HG03135 (cell line): ENCODE measurements around the gene KIF3A.

ENCODE experiments used
- ATAC-seq: cut with Tn5 transposase; IDR thresholded peaks from one replicate; pipeline ENCODE4 v1.9.1; 2021; ENCODE audit warnings: mild to moderate bottlenecking, moderate library complexity; ENCODE audit not compliant: unreplicated experiment

KIF3A gene

DNA sequence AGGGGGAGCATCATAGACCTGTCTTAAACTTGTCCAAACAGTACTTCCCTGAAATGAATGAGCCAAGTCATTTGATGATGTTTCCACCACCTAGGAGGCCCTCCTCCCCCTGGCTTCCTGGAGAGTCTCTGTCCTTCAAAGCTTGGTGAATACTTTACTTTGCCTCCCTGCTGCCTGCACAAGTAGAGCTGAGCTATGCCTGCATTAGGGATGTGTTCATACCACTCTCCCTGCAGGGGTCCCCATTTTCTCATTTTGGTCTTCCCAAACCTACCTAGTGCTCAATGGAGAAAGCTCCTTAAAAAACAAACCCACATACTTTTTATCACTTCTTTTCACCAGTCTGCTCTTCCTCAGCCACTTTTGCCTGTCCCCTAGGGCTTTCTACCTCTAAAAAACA lies 17.6 kb upstream of the KIF3A start:
- no peak for ATAC-seq

DNA sequence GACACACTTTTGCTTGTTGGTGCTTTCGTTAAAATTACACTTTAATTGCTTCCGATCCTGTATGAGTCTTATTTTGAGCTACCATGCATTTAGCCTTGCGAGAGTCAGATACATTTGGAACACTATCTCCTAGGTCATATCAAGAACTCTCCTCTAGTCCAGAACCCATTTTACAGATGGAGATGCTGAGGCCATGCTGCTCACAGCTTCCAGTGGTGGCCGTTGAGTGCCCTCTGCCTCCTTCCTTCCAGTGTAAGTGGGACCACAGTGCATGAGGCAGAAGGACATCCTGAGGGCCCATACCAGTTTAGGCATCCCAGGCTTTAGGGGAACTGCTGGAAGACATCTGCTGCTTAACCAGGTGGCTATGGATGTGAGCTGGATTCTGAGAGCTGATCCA lies 16.8 kb upstream of the KIF3A start:
- no peak for ATAC-seq

DNA sequence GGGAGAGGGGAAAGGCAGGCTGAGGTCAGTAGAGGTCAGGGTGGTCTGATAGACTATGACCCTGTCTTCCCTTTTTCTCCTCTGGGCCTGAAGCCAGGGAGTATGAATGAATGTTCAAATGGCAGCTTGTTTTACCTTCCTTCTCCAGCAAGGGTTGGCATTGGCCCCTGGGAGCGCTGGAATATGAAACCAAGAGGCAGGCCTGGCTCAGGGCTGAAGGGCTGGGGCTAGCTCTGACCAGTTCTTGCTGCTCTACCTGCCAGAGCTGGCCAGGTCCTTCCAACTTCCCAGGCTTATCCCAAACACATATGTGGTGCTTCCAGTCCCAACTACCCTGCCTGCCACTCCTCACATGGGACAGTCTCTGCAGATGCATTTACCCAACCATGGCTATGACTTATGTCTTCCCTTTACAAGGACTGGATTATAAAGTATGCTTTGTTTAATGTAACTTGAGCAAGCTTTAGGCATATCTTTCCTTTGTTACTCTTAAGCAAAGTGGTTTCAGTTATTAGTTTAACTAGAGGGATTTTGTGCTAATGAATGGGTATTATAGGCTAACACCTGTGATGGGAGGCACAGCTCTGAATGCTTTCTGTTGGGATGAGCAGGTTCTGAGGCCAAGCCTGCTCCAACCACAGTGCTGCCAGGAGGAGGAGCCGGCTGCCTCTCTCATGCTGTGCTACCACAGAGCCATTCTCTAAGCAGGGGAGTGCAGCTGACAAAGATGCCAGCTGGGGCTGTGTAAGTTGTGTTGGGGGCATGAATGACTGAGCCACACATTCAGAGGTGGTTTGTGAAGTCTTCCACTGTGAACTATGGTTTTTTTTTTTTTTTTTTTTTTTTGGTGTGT lies 16.0 kb upstream of the KIF3A start:
- ATAC-seq, result no peak

DNA sequence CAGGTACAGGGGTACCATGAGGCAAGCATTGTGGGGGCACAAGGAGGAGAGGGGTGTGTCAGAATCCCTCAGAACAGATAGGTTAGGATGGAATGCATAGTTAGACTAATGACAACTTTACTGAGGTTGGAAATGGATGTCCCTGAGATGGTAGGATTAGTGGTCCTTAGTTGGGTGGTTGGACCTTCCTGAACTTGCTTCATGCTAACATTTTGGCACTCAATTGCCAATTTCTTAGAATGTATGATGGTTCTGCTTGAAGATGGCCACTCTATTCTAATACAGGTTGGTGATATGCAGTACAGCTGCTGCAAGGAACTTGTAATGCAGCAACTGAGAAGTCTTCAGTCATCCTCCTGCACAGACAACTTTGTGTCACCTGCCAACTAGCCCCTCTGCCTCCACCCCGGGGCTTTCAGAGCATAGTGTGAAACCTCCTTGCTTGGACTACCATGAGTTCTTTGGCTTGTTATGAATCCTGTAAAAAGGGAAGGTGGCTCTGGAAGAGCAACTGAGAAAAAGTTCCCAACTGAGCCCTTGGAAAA lies 15.3 kb upstream of the KIF3A start:
- ATAC-seq, result no peak

DNA sequence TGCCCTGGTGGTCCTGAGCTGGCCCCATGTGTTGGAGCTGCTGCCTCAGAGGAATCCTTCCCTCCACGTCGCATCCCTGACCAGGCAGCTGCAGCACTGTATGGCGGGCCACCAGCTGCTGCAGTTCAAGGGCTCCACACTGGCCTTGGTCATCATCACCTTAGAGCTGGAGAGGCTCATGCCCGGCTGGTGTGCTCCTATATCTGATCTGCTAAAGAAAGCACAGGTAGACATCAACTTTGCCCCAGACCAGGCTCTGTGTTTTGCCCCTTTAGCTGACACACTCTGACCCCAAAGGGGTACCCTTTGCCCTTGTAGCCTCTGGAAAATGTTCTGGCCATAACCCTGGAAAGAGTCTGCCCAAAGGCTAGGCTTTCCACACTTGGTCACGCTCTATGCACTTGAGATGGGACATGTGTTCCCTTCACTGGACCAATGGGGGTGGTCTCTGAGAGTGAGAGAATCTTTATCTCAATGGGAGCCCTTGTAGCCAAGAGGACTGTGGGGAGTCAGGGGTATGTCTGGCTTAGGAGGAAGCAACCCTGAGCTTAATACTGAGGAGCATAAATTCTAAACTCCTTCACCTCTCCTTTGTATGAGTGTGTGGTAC lies 14.7 kb upstream of the KIF3A start:
- no peak for ATAC-seq

DNA sequence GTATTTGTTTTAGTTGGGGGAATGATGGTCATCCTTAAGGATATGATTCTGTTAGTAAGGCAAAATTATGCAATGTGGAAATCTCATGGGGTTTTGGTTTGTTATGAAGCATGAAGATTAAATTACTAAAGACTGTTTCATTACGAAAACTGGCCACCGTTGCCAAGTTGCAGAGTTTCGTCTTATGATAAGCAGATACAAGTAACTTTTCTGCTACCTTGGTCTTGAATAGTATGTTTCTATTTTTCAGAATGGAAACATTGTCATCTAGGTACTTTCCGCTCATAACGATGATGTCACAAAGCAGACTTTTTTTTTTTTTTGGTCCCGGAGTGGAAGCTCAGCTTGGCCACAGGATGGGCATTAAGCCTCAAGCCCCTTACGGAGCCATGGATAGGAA lies 14.1 kb upstream of the KIF3A start:
- peak; percentile 43 for ATAC-seq

DNA sequence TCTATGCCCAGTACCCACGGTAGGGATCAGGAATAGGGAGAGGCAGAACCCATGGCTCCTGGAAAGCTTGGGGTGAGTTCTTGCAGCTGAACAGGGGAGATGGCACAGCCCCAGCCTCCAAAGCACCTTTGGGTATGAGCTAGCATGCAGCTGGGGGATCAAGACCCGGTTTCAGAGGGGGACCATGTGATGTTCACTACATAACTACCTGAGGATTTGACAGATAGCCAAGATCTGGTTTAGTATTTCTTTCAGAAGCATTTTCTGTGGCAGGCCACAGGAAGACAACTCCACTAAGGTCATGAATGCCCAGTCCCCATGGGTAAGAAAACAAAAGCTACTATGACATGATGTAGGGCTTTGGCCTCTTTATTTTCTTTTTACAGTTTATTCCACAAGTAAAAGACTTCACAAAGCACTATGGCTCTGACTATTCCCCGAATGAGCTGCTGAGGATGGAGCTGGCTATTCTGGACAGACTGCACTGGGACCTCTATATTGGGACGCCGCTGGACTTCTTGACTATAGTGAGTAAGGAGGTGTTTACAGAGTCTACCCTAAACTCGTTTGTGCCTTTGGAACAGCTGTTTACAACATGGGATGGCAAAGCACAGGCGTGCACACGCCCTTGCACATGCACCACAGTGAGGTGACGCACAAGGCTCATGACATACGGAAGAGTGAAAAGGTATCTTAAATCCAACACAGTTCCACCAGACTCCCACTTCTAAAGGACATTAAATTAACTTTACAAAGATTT lies 13.3 kb upstream of the KIF3A start:
- ATAC-seq, result peak; percentile 49

DNA sequence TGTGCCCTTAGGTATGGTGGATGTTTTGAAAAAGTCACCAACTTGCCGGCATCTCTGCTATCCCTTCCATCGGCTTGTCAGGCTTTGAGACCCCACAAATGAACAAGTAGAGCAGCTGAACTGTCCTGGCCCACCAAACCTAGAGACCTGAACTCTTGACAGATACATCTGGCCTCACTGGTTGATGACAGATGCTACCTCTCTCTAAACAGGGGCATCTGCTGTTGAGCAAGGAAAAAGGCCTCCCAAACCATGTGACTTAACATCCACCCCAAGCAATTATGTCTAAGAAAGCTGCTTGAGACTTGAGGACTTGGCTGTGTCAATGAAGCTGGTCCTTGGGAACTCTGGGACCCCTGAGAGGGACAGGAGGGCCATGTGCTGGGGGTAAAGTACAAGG lies 12.2 kb upstream of the KIF3A start:
- ATAC-seq, result no peak

DNA sequence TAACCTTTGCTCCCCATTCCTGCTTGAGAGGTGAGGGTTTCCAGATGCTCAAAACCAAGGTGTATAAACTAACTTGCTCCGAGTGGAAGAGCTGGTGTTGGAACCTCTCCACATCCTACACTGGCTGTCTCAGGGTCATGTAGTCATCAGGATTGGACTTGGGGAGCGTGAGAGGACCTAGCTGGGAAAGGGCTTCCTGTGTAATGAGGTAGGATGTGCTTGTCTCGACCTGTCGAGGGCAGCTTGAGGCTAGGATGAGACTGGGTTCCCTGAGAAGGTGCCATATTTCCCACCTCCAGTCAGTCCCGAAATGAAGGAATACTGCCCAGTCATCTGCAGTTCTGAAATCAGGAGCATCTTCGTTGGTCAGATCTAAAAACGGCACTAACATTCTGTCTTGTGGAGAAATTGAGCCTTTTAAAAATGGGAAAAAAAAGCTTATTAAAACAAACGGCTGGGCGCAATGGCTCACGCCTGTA lies 11.2 kb upstream of the KIF3A start:
- no peak for ATAC-seq

DNA sequence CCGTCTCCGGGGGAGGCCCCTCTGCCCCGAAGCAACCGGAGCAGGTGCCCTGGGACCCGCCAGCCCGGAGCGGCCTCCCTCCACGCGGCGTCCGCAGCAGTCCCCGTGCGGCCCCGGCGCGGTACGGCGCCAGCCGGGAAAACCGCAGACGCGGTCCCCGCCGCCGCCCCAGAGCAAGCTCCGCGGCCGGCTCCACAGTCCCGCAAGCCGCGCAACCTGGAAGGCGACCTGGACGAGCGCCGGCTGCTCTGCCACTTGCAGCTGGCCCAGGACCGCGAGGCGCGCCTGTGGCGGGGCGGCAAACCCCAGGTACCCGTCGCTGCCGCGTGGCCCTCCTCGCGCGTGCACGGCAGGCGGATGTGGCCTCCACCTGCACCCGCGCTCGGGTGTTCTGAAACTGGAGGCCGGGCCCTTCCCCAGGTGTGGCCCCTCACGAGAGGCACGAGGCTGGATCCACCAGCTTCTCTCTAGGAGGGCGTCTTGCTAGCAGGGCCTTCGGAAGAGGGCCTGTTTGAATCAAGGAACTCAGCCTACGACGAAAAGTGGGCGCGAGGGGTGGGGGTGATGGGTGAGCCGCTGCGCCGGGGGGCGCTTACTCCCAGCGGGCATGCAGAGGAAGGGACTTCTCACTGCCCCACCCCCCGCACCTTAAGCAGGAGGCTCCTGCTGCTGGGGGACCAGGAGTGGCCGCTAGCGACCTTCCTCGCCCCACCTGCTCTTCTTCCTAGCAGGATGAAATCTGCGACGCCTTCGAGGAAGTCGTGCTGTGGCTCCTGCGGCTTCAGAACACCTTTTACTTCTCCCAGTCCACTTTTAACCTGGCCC lies 10.5 kb upstream of the KIF3A start:
- ATAC-seq, result no peak

DNA sequence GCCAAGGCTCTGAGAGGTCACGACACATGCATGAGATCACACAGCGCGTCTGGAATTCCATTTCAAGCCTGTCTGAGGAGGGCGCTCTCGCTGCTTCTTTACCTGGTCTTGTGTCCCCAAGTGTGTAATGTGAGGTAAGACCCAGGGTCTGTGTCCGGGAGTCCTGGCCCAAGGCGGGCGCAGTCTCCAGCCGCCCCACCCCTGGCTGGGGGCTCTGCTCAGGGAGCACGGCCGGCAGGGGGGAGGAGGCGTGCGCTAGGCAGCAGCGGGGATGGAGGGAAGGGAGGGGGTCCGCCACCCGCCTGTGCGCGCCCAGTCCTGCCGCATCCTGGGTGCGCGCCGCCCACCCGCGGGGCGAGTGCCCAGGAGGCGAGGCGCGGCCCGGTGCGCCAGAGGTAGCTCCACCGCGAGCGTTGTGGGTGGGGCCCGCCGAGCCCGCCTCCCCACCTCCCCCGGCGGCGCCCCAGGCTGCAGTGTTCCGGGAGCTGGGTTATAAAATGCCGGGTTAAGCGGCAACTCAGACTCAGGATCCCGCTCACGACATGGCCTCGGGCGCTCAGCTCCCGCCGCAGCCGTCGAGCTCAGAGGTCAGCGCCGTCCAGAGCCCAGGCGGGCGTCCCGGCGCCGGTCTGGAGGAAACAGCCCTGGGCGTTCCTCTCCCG lies 9.7 kb upstream of the KIF3A start, which contains the start of gene CCNI2:
Gene CCNI2, plus strand, starts transcription at position 473 of the 662 bp plus-strand sequence. Its CDS starts 70 bp downstream, at position 543.
- ATAC-seq, result no peak

DNA sequence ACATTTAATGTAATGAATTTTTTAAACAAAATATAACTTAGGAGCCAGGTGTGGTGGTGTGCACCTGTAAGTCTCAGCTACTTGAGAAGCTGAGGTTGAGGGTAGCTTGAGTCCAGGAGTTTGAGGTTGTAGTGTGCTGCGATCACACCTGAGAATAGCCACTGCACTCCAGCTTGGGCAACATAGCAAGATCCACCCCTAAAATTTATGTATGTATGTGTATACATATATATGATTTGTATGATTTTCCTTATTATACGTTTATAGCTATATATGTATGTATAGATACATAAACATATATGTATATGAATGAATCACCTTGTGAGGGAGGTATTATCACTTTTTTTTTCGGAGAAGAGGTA lies 9.2 kb upstream of the KIF3A start:
- ATAC-seq, result no peak

DNA sequence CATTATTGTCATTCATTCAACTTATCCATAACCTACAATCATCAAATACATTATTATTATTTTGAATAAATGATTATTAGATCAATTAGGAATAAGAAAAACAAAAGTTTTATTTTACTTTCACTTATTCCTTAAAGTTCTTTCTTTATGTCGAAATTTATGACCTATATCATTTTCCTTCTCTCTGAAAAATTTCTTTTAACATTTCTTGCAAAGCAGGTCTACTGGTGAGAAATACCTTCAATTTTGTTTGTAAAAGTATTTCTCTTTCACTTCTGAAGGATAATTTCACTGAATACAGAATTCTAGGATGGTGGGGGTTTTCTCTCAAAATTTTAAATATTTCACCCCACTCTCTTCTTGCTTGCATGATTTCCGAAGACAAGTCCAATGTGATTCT lies 7.3 kb upstream of the KIF3A start:
- no peak for ATAC-seq

DNA sequence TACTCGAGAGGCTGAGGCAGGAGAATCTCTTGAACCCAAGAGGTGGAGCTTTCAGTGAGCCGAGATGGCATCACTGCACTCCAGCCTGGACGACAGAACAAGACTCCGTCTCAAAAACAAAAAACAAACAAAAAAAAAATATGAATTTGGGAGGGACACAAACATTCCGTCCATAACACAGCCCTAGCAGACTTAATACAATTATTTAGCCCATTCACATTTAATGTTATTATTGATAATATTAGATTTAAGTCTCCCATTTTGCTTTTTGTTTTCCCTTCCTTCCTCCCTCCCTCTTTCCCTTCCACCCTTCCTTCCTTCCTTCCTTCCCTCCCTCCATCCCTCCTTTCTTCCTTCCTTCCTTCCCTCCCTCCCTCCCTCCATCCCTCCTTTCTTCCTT lies 5.3 kb upstream of the KIF3A start:
- ATAC-seq, result no peak

DNA sequence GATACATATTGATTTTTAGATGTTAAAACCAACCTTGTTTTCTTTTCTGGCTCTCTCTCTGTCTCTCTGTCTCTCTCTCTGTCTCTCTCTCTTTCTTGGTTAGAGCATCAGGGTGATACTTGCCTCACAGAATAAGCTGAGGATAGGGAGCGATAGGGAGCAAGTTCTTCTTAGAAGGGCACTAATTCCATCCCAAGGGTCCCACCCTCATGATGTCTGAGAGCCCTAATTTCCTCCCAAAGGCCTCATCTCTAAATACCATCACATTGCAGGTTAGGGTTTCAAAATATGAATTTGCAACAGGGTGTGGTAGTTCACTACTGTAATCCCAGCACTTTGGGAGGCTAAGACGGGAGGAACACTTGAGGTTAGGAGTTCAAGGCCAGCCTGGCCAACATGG lies 4.8 kb upstream of the KIF3A start:
- ATAC-seq, result no peak

DNA sequence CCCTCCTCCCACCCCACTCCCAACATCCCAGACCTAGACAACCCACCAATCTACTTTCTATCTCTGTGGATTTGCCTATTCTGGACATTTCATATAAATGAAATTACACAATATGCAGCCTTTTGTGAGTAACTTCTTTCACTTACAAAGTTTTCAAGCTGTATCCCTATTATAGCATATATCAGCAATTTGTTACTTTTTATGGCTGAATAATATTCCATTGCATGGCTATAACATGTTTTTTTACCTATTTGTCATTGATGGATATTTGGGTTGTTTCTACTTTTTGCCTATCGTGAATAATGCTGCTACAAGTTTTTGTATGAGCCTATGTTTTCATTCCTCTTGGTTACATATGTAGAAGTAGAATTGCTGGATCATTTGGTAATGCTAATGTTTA lies 1.9 kb upstream of the KIF3A start:
- no peak for ATAC-seq

DNA sequence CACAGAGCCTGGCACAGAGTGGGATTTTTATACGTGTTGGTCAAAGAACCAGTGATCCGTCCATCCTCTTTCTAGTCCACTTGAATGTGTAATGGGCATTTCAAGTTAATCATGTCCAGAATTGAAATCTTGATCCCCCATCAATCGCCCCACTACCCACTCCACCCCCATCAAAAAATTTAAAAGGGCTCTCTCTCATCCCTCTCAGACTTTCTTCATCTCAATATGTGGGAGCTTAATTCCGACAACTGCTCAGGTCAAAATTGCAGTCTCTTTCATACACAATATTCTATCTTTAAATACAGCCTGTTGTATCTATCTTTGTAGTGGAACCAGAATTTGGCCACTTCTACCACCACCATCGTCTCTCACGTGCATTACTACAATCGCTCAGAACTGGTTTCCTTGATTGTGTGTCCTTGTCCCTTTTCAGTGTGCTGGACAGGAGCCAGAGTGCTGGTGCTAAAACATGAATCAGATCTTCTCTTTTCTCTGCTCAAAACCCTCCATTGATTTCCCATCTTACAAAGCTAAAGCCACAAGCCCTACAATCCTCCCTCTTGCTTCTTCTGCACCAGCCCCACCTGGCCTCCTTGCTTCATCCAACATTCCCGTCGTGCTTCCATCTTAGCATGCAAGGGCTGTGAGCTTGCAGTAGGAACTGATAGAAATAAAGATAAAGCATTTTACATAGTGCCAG lies 786 bp upstream of the KIF3A start:
- ATAC-seq, result no peak

DNA sequence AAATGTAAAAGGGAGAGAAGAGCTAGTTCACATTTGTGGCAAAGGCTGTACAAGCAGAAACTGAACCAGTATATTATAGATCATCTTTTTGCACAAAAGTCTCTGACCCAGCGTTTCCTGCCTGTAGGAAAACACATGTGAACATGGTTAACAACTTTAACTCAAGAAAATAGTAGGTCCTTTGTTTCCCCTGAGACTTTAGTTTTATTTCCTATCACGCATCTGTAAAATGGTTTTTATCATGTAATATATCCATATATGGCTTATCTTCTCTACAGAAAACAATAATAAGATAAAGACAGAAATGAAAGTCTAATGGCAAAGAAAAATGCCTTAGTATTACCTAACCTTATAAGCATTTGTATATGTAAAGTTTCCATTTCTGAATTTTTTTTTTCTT lies 2.7 kb downstream of the KIF3A start:
- ATAC-seq, result no peak

DNA sequence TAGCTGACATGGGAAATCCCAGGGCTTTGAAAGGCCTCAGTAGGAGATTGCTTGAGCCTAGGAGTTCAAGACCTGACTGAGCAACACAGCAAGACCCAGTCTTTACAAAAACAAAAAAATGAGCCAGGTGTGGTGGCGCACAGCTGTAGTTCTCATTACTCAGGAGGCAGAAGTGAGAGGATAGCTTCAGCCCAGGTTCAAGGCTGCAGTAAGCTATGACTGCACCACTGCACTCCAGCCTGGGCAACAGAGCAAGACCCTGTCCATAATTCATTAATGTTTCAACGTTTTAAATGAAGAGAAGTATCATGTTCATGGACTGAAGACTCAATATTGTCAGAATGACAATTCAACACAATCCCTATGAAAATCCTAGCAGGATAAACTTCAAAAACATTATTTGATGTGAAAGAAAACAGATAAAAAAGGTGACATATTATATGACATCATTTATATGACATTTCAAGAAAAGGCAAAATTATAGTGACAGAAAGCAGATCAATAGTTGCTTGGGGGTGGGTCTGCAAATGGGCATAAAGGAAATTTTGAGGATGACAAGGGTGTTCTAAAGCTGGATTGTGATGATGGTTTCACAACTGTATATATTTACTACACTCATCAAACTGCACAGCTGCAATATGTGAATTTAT lies 3.7 kb downstream of the KIF3A start:
- no peak for ATAC-seq
